ENCODE data around the gene DAGLA.

DNA sequence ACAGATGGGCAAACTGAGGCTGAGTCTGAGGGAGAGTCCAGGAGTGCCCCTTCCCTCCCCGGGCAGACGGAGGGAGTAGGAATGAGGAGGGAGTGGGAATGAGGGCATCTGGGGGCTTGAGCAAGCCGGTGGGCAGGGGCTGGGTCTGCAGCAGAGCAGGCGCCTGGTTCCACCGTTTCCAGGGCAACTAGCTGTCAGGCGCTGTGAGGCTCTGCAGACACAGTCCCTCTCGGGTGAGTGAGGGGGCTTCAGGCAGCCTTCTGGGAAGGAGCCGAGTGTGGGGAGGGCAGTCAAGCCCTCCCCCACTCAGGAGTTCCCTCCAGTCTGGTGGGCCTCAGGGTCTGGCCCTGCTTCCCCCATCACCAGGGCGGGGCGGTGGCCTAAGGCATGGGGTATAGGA, 93.2 kb downstream of the DAGLA start:
- TF ChIP-seq EZH2phosphoT487 (IDR thresholded peaks at IDR 0.05; ENCODE audit: insufficient read depth, low read depth) (no peak), EZH2 (IDR thresholded peaks at IDR 0.05; ENCODE audit: insufficient read depth, poor library complexity, severe bottlenecking) (no peak)

All from GM23248 (cell line).